ENCODE data around the gene TGFB1I1. TPM values are rescaled to one million over a fixed set of nuclear protein-coding genes. Genes with fewer than 3 reads are reported as not detected.

TGFB1I1 gene
- total RNA-seq (2022; extraction: Qiagen RNA extraction; ENCODE audit: low read depth), result 42.6 to 65.2 TPM (median 48.3 TPM) in 5 replicates

GRCh38 chr16:31471875-31472708 is at the start of gene TGFB1I1:
Gene TGFB1I1, plus strand, starts transcription at chr16:31472152. Its CDS starts 37 bp downstream, at chr16:31472189.

GRCh38 chr16:31428279-31428597 is 43.7 kb upstream of the TGFB1I1 start, which contains the start of gene COX6A2:
Gene COX6A2, minus strand, starts transcription at chr16:31428360. Its CDS starts 35 bp downstream, at chr16:31428325.

GRCh38 chr16:31458844-31459686 is 12.9 kb upstream of the TGFB1I1 start, which contains the start of gene ARMC5:
Gene ARMC5, plus strand, starts transcription at chr16:31459501. Its CDS starts 24 bp downstream, at chr16:31459525.

GRCh38 chr16:31483081-31483480 is 11.1 kb downstream of the TGFB1I1 start, which contains the start of gene SLC5A2:
Gene SLC5A2, plus strand, starts transcription at chr16:31483123. Its CDS starts 14 bp downstream, at chr16:31483137.

GRCh38 chr16:31507929-31508705 is 36.2 kb downstream of the TGFB1I1 start, which contains the start of gene RUSF1:
Gene RUSF1, minus strand, starts transcription at chr16:31508391. Its CDS starts 18 bp downstream, at chr16:31508373.

Other genes starting within 250 kb of the TGFB1I1 start
- gene ITGAM, start 212.2 kb upstream of the TGFB1I1 start, total RNA-seq (2022; extraction: Qiagen RNA extraction; ENCODE audit: low read depth), result 0.91 to 2.1 TPM (median 1.8 TPM) in 5 replicates
- gene ITGAX, start 117.0 kb upstream of the TGFB1I1 start, total RNA-seq (2022; extraction: Qiagen RNA extraction; ENCODE audit: low read depth), result 1.0 to 2.4 TPM (median 1.3 TPM) in 5 replicates
- 0.07 TPM in 1 of 5 replicates, not detected in the others for gene ITGAD, start 78.8 kb upstream of the TGFB1I1 start, total RNA-seq (2022; extraction: Qiagen RNA extraction; ENCODE audit: low read depth)
- gene COX6A2, start 43.8 kb upstream of the TGFB1I1 start, total RNA-seq (2022; extraction: Qiagen RNA extraction; ENCODE audit: low read depth), result not detected in 5 replicates
- 0.06 to 0.24 TPM (median 0.13 TPM) in 5 replicates for gene ZNF843, start 29.4 kb upstream of the TGFB1I1 start, total RNA-seq (2022; extraction: Qiagen RNA extraction; ENCODE audit: low read depth)
- gene ARMC5, start 12.7 kb upstream of the TGFB1I1 start, total RNA-seq (2022; extraction: Qiagen RNA extraction; ENCODE audit: low read depth), result 7.1 to 14.6 TPM (median 10.8 TPM) in 5 replicates
- gene SLC5A2, start 11.0 kb downstream of the TGFB1I1 start, total RNA-seq (2022; extraction: Qiagen RNA extraction; ENCODE audit: low read depth), result 0.09 to 1.0 TPM (median 0.24 TPM) in 5 replicates
- gene RUSF1, start 36.2 kb downstream of the TGFB1I1 start, total RNA-seq (2022; extraction: Qiagen RNA extraction; ENCODE audit: low read depth), result 40.2 to 51.2 TPM (median 48.8 TPM) in 5 replicates
- not detected in 5 replicates for gene AHSP, start 55.7 kb downstream of the TGFB1I1 start, total RNA-seq (2022; extraction: Qiagen RNA extraction; ENCODE audit: low read depth)

Data from A549 treated with GW870086 at 1 μM for 4 hours (cell line).